GM12874 (cell line): Measurements from ENCODE around the gene CFAP20DC.

Experiments
- TF ChIP-seq, protein P1 (sequence below): IDR thresholded peaks from 2 replicates; pipeline ENCODE4 v1.5.1; 2011; ENCODE audit warnings: low read depth, mild to moderate bottlenecking, control low read depth, low read length, moderate library complexity; ENCODE audit not compliant: insufficient read depth

The CFAP20DC gene

DNA sequence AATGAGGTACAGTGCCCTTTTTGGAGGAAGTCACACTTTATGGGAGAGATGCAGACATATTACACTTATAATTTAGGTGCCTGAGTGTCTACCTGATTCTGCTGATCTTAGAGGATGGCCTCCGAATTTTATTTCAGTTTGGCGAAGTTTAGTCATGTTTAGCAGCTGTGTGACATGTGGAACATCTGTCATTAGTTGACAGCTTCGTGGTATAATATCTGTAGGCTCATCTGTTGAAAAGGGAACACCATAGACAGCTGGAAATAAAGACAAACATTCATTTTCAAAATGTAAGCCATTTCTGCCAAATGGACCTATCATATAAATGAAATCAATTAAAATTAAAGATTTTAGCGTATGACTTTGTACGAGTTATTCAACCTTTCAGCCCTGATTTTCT is 165.4 kb downstream of the CFAP20DC start:
- TF ChIP-seq, protein P1, sequence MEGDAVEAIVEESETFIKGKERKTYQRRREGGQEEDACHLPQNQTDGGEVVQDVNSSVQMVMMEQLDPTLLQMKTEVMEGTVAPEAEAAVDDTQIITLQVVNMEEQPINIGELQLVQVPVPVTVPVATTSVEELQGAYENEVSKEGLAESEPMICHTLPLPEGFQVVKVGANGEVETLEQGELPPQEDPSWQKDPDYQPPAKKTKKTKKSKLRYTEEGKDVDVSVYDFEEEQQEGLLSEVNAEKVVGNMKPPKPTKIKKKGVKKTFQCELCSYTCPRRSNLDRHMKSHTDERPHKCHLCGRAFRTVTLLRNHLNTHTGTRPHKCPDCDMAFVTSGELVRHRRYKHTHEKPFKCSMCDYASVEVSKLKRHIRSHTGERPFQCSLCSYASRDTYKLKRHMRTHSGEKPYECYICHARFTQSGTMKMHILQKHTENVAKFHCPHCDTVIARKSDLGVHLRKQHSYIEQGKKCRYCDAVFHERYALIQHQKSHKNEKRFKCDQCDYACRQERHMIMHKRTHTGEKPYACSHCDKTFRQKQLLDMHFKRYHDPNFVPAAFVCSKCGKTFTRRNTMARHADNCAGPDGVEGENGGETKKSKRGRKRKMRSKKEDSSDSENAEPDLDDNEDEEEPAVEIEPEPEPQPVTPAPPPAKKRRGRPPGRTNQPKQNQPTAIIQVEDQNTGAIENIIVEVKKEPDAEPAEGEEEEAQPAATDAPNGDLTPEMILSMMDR, result no peak

DNA sequence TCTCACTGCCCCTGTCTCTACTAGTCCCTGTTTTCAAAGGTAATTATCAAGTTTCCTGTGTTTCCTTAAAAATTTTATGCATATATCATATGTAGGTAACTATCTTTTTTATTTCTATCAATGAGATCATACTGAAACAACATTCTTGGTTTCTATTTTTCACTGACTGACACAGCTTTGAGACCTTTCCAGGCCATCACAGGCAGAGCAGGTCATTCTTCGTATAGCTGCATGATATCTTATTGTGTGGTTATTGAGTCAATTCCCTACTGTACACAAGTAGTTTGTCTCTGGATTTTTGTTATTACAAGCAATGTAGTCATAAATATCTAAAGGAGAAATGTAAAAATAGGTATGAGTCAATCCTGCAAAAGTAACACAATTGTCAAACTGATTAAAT is 169.6 kb downstream of the CFAP20DC start:
- TF ChIP-seq, protein P1, result no peak

DNA sequence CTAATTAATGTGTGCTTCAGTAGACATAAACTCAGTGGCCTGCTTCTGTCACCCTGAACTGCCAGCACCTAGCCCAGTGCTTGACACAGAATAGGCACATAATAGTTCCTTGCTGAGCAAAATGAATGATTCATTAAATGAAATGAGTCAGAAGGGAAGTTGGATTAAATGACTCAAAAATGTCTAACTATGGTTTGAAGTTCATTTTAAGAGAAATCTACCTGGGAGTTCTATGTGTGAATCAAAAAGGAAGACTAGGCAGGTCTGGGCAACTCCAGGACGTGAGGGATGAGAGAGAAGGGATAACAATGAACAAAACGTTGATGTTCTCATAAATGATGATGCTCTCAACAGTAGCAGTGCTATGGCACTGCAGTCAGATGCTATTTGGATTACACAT is 175.0 kb downstream of the CFAP20DC start:
- TF ChIP-seq, protein P1, result no peak

DNA sequence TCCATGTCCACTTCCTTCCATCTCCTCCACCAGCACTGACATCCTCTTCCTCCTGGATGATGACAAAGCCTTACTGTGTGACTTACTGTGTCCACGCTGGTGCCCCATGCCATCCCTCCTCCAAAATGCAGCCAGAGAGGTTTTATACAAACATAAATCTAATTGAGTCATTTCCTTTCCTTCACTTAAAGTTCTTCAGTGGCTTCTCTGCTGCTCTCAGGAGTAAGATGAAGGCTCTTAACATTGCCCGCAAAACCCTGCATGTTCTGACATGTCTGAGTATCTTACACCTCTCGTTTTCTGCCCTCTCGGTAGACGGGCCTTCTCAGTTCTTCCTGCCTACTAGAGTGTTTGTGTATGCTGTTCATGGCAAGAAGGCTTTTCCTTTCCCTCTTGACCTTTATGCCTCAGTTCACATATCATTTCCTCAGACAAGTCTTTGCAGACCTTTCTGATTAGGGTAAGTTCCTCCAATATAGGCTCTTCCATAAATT is 175.5 kb downstream of the CFAP20DC start:
- TF ChIP-seq, protein P1, result no peak

DNA sequence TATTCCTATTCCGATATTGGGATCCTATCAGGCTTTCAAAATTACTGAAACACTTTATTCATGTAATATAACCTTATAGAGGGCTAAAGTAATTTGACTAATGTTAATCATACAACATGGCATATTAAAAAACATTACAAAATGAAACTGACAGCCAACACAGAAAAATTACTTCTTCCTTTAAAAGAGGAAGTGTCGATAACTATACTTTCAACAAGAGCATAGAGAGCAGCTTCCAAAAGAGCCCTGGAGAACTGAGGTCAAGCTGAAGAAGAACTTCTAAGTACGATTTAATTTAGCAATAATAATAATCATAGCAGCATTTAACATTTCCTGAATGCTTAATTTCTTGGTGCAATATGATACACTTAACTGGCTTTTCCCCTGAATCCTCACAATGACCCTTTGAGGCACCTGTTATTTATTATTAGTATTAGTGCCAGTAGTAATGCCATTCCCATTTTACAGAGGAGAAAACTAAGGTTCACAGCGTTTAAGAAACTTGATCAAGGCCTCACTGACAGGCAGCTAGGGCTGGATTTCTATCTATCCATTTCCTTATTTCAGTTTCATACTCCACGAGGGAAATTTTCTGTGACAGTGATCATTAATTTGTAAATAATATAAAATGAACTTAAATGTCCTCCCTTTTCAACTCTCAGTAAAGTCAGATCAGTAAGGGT is 181.6 kb downstream of the CFAP20DC start:
- TF ChIP-seq, protein P1, result no peak

DNA sequence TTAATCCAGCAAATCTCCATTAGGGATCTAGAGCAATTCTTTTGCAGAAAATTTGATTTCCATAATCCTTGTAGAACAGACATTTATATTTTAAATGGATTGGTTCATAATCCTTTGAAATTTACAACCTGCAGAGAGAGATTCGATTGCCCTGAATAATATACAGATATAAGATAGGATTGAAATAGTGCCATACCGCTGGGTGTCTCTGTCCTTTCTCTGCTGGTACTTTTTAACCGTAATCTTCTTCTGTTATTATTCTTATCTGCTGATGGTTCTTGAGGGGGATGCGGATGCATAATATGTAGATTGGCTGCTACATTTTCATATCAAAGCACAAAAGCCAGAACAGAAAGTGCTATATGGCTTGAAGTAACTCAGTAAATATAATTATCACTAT is 182.2 kb downstream of the CFAP20DC start:
- TF ChIP-seq, protein P1, result no peak

DNA sequence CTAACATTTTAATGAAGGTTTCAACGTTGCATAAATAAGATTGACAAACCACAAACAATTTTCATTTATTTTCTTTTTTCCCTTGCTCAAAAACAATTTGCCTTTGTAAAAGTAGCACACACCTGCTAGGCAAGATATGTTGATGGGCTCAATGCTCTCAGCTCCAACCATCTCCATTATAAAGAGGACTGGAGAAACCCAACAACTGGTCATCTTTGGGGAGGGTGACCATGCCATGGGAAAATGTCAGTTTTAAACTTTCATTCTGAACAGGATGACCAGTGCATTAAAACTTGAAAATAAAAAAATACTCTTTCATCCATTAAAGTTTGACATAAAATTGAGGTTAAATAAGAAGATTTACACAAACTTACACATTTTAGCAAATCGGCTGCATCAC is 183.7 kb downstream of the CFAP20DC start:
- TF ChIP-seq, protein P1, result no peak
